ENCODE data around the gene SLC25A38. TPM values are rescaled to one million over a fixed set of nuclear protein-coding genes. Genes with fewer than 3 reads are reported as not detected.

The SLC25A38 gene
- total and polyA plus RNA-seq, 10 of the 15 experiments (the other 5 are each of a cell fraction or from before 2014, with no cell fraction given) = 15.2 to 55.2 (median 39.2) TPM

DNA sequence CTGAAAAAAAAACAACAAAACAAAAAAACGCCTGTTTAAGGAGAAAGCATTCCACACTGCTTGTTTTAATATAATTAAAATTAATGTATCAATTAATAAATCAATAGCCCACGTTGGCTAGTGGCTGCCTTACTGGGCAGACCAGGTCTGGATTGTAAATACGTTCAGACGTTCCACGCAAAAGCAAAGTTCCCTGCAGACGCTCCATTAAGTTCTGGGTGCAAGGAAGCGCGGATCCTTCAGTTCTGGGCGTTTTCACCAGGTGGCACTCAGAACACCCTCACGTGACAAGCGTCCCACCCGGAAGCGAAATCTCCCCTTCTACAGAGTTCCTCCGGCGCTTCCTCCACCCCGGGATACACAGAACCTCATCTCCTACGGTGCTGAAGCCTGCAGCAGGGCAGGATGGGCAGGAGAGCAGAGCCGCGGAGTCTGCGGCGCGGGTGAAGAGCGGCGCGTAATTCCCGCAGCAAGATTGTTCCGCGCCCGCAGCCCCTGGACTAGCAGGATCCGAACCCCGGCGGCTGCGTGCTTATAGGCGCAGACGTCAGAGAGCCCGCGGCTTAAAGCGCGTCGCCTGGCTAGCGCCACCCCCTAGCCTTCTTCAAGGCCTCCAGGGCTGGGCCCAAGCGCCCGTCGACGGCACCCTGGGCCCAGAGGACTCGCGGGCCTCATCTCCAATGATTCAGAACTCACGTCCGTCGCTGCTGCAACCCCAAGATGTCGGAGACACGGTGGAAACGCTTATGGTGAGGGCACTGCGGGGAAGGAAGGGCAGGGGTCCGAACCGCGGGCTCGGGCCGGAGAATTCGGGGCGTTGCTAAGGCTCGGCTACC, at the start of gene SLC25A38 (continued):
- TF ChIP-seq ATF2 (IDR thresholded peaks at IDR 0.05; ENCODE audit: low read length) = no peak
- TF ChIP-seq FOS (IDR thresholded peaks at IDR 0.05; ENCODE audit: borderline replicate concordance, extremely low read depth, insufficient read length) = no peak
- TF ChIP-seq EED (IDR thresholded peaks at IDR 0.05; ENCODE audit: low read depth) = peak; percentile 52
- TF ChIP-seq ATF7 (IDR thresholded peaks at IDR 0.05; ENCODE audit: low read depth) = peak; percentile 60
- TF ChIP-seq HDAC2 (IDR thresholded peaks at IDR 0.05) = no peak
- TF ChIP-seq ZSCAN29 (IDR thresholded peaks at IDR 0.05) = no peak
- TF ChIP-seq, protein P1, sequence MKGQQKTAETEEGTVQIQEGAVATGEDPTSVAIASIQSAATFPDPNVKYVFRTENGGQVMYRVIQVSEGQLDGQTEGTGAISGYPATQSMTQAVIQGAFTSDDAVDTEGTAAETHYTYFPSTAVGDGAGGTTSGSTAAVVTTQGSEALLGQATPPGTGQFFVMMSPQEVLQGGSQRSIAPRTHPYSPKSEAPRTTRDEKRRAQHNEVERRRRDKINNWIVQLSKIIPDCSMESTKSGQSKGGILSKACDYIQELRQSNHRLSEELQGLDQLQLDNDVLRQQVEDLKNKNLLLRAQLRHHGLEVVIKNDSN (IDR thresholded peaks at IDR 0.05; ENCODE audit: borderline replicate concordance, extremely low read length, insufficient read depth, low read depth, low read length) = peak; percentile 93
- TF ChIP-seq TCF7 (IDR thresholded peaks at IDR 0.05; ENCODE audit: borderline replicate concordance) = no peak
- TF ChIP-seq, protein P2, sequence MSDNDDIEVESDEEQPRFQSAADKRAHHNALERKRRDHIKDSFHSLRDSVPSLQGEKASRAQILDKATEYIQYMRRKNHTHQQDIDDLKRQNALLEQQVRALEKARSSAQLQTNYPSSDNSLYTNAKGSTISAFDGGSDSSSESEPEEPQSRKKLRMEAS (IDR thresholded peaks at IDR 0.05; ENCODE audit: low read depth, low read length) = peak; percentile 94
- TF ChIP-seq ELK1 (IDR thresholded peaks at IDR 0.05; ENCODE audit: low read depth, low read length) = peak; percentile 32; the same call in 1 of the 2 replicates
